ENCODE measurements around the gene FLT1.

DNA sequence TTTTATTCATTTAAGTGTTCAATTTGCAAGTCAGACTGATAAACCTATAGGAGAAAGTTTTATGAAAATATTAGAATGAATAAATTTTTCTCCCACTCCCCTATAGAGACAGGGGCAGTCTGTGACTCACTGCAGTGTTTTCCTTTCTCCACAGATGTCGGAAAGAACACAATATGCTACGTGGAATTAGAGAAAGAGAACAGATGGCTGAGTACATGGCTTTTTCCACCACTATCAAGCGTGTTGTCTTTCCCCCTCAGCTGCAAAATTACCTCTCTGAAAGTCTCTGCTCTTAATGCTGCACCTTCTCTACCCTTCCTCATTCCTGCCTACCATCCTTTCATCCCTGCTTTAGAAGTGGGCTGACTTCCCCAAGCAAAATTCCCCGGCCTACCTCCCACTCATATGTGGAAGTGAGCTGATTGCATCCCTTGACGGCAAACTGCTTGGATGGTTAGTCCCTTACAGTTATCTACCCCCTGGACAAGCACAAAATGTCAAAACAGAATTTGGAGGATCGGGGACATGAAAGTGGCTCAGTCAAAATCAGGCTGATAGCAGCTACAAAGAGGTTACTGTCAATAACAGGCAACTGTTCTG is 30.0 kb downstream of the FLT1 start:
- TF ChIP-seq SP1 (IDR thresholded peaks at IDR 0.05): no peak
- TF ChIP-seq ARNT (IDR thresholded peaks at IDR 0.05): no peak
- no peak for TF ChIP-seq FOXK2 (IDR thresholded peaks at IDR 0.05)
- TF ChIP-seq BHLHE40 (IDR thresholded peaks at IDR 0.05; ENCODE audit: borderline replicate concordance): no peak
- TF ChIP-seq FOXM1 (IDR thresholded peaks at IDR 0.05; ENCODE audit: borderline replicate concordance): no peak
- TF ChIP-seq L3MBTL2 (conservative IDR thresholded peaks at IDR 0.05): no peak
- no peak for TF ChIP-seq ELF4 (IDR thresholded peaks at IDR 0.05)
- TF ChIP-seq CTBP1 (IDR thresholded peaks at IDR 0.05; ENCODE audit: borderline replicate concordance): no peak
- no peak for TF ChIP-seq SUZ12 (IDR thresholded peaks at IDR 0.05)
- TF ChIP-seq FOXA1 (IDR thresholded peaks at IDR 0.05): no peak
- TF ChIP-seq, protein P1, sequence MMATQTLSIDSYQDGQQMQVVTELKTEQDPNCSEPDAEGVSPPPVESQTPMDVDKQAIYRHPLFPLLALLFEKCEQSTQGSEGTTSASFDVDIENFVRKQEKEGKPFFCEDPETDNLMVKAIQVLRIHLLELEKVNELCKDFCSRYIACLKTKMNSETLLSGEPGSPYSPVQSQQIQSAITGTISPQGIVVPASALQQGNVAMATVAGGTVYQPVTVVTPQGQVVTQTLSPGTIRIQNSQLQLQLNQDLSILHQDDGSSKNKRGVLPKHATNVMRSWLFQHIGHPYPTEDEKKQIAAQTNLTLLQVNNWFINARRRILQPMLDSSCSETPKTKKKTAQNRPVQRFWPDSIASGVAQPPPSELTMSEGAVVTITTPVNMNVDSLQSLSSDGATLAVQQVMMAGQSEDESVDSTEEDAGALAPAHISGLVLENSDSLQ (IDR thresholded peaks at IDR 0.05): no peak
- no peak for TF ChIP-seq ZNF384 (IDR thresholded peaks at IDR 0.05)
- no peak for TF ChIP-seq NFRKB (IDR thresholded peaks at IDR 0.05)
- TF ChIP-seq HDGF (IDR thresholded peaks at IDR 0.05; ENCODE audit: borderline replicate concordance): no peak
